A549 (cell line): Measurements from ENCODE around the gene CEP112. TPM values are rescaled to one million over a fixed set of nuclear protein-coding genes. Genes with fewer than 3 reads are reported as not detected.
A peak's percentile ranks its signal among the peaks of the same experiment; 100 is the strongest.

Source experiments
- ATAC-seq, 2 experiments: fragments of 200-7000 bp in 1 of 2; fragments of >200 bp in 1 of 2; cut with Nextera tagmentation in 1 of 2; cut with Tn5 transposase in 1 of 2; 3 replicates each; pipeline versions ENCODE4 v1.8.0 to v1.9.1; 2018 to 2020; ENCODE audit warnings: mild to moderate bottlenecking in 1 of 2, moderate library complexity in 1 of 2
- CTCF ChIA-PET: fragments of 300-600 bp; sonication (Branson Sonifier 250); formaldehyde crosslinking; extraction: SDS; loops from one replicate; lab custom pipeline; 2021; ENCODE audit warnings: antibody characterized with exemption, inconsistent platforms; lab: Yijun Ruan, JAX
- POLR2A ChIA-PET: fragments of 350-600 bp; formaldehyde crosslinking; extraction: SDS; loops from one replicate; lab custom pipeline; 2021; ENCODE audit warnings: antibody characterized with exemption, inconsistent platforms; lab: Yijun Ruan, JAX
- DNase-seq, 2 experiments: peaks; one replicate each; pipeline versions ENCODE4 v3.0.0 to v3.0.0-alpha.2; 2011 to 2016; ENCODE audit warnings: low read depth in 1 of 2, low spot score in 1 of 2
- FAIRE-seq: peaks from 2 replicates; lab custom pipeline; 2011; peaks lifted over from hg19 to GRCh38; lab: Jason Lieb, UNC
- H3K27ac ChIP-seq, 2 experiments: fragments of >200 bp; sonication (Bioruptor Twin); formaldehyde crosslinking; 3 replicates each; pipeline ENCODE4 v1.5.1; 2016 to 2017
- H3K4me1 ChIP-seq: fragments of >200 bp; sonication (Bioruptor Twin); formaldehyde crosslinking; 3 replicates; pipeline ENCODE4 v1.6.1; 2016
- H3K4me2 ChIP-seq: fragments of >200 bp; sonication (Bioruptor Twin); formaldehyde crosslinking; 3 replicates; pipeline ENCODE4 v1.6.1; 2016
- H3K4me3 ChIP-seq: fragments of >200 bp; sonication (Bioruptor Twin); formaldehyde crosslinking; 3 replicates; pipeline ENCODE4 v1.5.1; 2016
- H3K9me3 ChIP-seq: fragments of >200 bp; sonication (Bioruptor Twin); formaldehyde crosslinking; 3 replicates; pipeline ENCODE4 v1.6.1; 2016
- CBX2 ChIP-seq: fragments of 200-600 bp; sonication (generic); IDR thresholded peaks from 2 replicates; pipeline ENCODE4 v1.6.1; 2016; ENCODE audit warnings: low read depth, mild to moderate bottlenecking, borderline replicate concordance
- CEBPB ChIP-seq, 2 experiments: fragments of >200 bp in 1 of 2; sonication (Bioruptor Twin) in 1 of 2; formaldehyde crosslinking in 1 of 2; IDR thresholded peaks; 2 replicates each; pipeline ENCODE4 v1.6.1; 2012 to 2016
- CHD2 ChIP-seq: fragments of 150-350 bp; IDR thresholded peaks from 2 replicates; pipeline ENCODE4 v1.6.1; 2014; ENCODE audit warnings: low read length; ENCODE audit not compliant: partially characterized antibody
- E2F6 ChIP-seq: IDR thresholded peaks from 2 replicates; pipeline ENCODE4 v1.6.1; 2012; ENCODE audit warnings: low read depth, borderline replicate concordance
- EHMT2 ChIP-seq: fragments of 200-600 bp; sonication (generic); IDR thresholded peaks from 2 replicates; pipeline ENCODE4 v1.6.1; 2016; ENCODE audit warnings: antibody characterized with exemption, low read depth, mild to moderate bottlenecking, moderate library complexity
- ELK1 ChIP-seq: fragments of 150-350 bp; IDR thresholded peaks from 2 replicates; pipeline ENCODE4 v1.6.1; 2014; ENCODE audit warnings: low read depth, mild to moderate bottlenecking, low read length
- ESRRA ChIP-seq: fragments of 150-350 bp; IDR thresholded peaks from 2 replicates; pipeline ENCODE4 v1.6.1; 2014; ENCODE audit warnings: mild to moderate bottlenecking, low read length, borderline replicate concordance
- GATA3 ChIP-seq: IDR thresholded peaks from 2 replicates; pipeline ENCODE4 v1.6.1; 2012; ENCODE audit warnings: borderline replicate concordance
- HOXA7 ChIP-seq: fragments of 250-450 bp; sonication (Bioruptor Pico); IDR thresholded peaks from 2 replicates; pipeline ENCODE4 v1.5.0; 2020; ENCODE audit warnings: mild to moderate bottlenecking, moderate library complexity
- KDM1A ChIP-seq: fragments of 200-600 bp; sonication (generic); IDR thresholded peaks from 2 replicates; pipeline ENCODE4 v1.6.1; 2016; ENCODE audit warnings: low read depth, mild to moderate bottlenecking
- MAFK ChIP-seq: fragments of 450-650 bp; IDR thresholded peaks from 2 replicates; pipeline ENCODE4 v1.6.1; 2014; ENCODE audit not compliant: partially characterized antibody
- NFE2L2 ChIP-seq: fragments of 150-350 bp; conservative IDR thresholded peaks from 2 replicates; pipeline ENCODE4 v1.6.1; 2014; ENCODE audit warnings: low read length
- POLR2AphosphoS2 ChIP-seq: conservative IDR thresholded peaks from 2 replicates; pipeline ENCODE4 v1.6.1; 2012; ENCODE audit warnings: low read length, improper control_type of control experiment, inconsistent platforms
- RAD21 ChIP-seq, 2 experiments: fragments of >200 bp in 1 of 2; sonication (Bioruptor Twin) in 1 of 2; formaldehyde crosslinking in 1 of 2; IDR thresholded peaks in 1 of 2; conservative IDR thresholded peaks in 1 of 2; 2 replicates in 1 of 2; 3 replicates in 1 of 2; pipeline ENCODE4 v1.6.1; 2012 to 2018; ENCODE audit warnings: inconsistent platforms in 1 of 2
- RNF2 ChIP-seq: fragments of 200-600 bp; sonication (generic); IDR thresholded peaks from 2 replicates; pipeline ENCODE4 v1.6.1; 2016; ENCODE audit warnings: low read depth, mild to moderate bottlenecking, antibody characterized with exemption, moderate library complexity, borderline replicate concordance
- TFCP2L1 ChIP-seq: fragments of 250-450 bp; sonication (Bioruptor Pico); IDR thresholded peaks from 2 replicates; pipeline ENCODE4 v1.5.0; 2021; ENCODE audit warnings: mild to moderate bottlenecking
- ZFP36 ChIP-seq: fragments of 450-650 bp; IDR thresholded peaks from 2 replicates; pipeline ENCODE4 v1.6.1; 2014; ENCODE audit warnings: borderline replicate concordance; ENCODE audit not compliant: partially characterized antibody
- ZNF302 ChIP-seq: fragments of 250-450 bp; sonication (Bioruptor Pico); IDR thresholded peaks from 2 replicates; pipeline ENCODE4 v1.9.0; 2021; ENCODE audit warnings: inconsistent platforms, mild to moderate bottlenecking, moderate library complexity
- ZSCAN20 ChIP-seq: fragments of 250-450 bp; sonication (Bioruptor Pico); IDR thresholded peaks from 2 replicates; pipeline ENCODE4 v1.8.0; 2022; ENCODE audit warnings: mild to moderate bottlenecking, moderate library complexity
- WGBS: methylation state at CpG from one replicate; pipeline ENCODE4 v1.1.6; 2017; ENCODE audit errors: missing lambda C conversion rate; 5-methylcytosine and 5-hydroxymethylcytosine counted together
- polyA plus RNA-seq, 4 experiments: library from polyadenylated mRNA; depleted of rRNA in 3 of 4; stranded (reverse); fragments of >200 nt; fragmentation: RNase III in 1 of 4; extraction: RNeasy Plus Mini Kit Qiagen cat#74134 plus additional on column Dnase treatment in 1 of 4; gene quantifications; 2 replicates in 3 of 4; 3 replicates in 1 of 4; pipeline ENCODE4 v1.2.3, GENCODE V29; 2011 to 2017
- TF ChIP-seq, protein P1 (sequence below): fragments of >200 bp; sonication (Bioruptor Twin); formaldehyde crosslinking; IDR thresholded peaks from 3 replicates; pipeline ENCODE4 v1.5.1; 2016
- TF ChIP-seq, protein P2 (sequence below): fragments of >200 bp; sonication (Bioruptor Twin); formaldehyde crosslinking; IDR thresholded peaks from 3 replicates; pipeline ENCODE4 v1.6.1; 2016
- TF ChIP-seq, protein P3 (sequence below): fragments of 250-450 bp; sonication (Bioruptor Pico); IDR thresholded peaks from 2 replicates; pipeline ENCODE4 v1.5.0; 2021; ENCODE audit warnings: mild to moderate bottlenecking, moderate library complexity, borderline replicate concordance
- TF ChIP-seq, protein P4 (sequence below): fragments of 250-450 bp; sonication (Bioruptor Pico); IDR thresholded peaks from 2 replicates; pipeline ENCODE4 v1.5.0; 2020; ENCODE audit warnings: low read depth, mild to moderate bottlenecking, moderate library complexity

Gene CEP112
- polyA plus RNA-seq, 2 of the 4 experiments (the other 2 are of a cell fraction), result 9.6 to 15.2 TPM

DNA sequence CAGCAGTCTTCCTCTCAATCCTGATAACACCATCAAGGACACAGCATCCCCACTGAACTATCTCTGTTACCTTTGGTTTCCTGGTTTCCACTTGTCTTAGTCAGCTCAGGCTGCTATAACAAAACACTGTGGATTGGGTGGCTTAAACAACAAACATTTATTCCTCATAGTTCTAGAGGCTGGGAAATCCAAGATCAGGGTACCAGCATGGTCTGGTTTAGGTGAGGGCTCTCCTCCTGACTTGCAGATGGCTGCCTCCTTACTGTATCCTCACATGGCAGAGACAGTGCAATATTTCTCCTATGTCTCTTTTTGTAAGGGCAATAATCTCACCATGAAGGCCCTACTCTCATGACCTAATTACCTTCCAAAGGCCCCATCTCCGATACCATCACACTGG, 527.2 kb downstream of the CEP112 start:
- 100% methylated on average over 1 of the region's 1 CpG for WGBS
- CTCF ChIA-PET, result interaction anchor here (0.7 to 2.1 kb wide), 2 partner anchors 18 to 21 kb away, joined by 3 to 7 read pairs; no protein-coding TSS in a partner anchor

DNA sequence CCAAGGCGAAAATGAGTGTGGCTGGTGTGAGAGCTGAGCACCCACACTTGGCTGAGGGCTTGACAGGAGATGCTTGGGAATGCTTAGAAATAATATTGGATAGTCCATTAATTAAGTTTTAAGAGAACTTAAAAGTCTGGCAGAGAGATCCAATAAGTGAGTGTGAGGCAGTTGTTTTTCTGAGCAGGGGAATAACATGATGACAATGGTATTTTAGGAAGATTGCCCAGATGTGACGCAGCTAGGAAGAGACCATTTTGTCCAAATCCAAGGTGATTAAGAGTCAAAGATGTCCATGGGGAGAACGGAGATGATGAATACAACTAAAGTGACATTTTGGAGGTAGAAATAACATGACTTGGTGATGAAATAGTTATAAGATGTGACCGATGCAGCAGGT, 527.7 kb downstream of the CEP112 start:
- no peak for FAIRE-seq
- Histone ChIP-seq H3K4me1 (peaks cover 7% of the 10 kb centered on the region), H3K27ac (no peak overlapping the region), H3K4me3 (no peak overlapping the region), H3K9me3 (no peaks in the 10 kb centered on the region), H3K4me2 (no peak overlapping the region)
- CTCF ChIA-PET, result interaction anchor here (0.6 to 2.1 kb wide), 3 partner anchors 17 to 107 kb away, joined by 3 to 7 read pairs (median 3); no protein-coding TSS in a partner anchor
- POLR2A ChIA-PET, result interaction anchor here (0.6 kb wide), 1 partner anchor 34 kb away, joined by 4 read pairs; no protein-coding TSS in a partner anchor
- TF ChIP-seq ESRRA, result no peak
- no peak for TF ChIP-seq RAD21 (conservative IDR thresholded peaks at IDR 0.05 in 1 of 2, IDR thresholded peaks at IDR 0.05 in 1 of 2)
- no peak for TF ChIP-seq ZFP36
- no peak for TF ChIP-seq ZSCAN20 (CRISPR knock-in tag)
- TF ChIP-seq CHD2, result no peak
- TF ChIP-seq MAFK, result no peak
- TF ChIP-seq, protein P1, sequence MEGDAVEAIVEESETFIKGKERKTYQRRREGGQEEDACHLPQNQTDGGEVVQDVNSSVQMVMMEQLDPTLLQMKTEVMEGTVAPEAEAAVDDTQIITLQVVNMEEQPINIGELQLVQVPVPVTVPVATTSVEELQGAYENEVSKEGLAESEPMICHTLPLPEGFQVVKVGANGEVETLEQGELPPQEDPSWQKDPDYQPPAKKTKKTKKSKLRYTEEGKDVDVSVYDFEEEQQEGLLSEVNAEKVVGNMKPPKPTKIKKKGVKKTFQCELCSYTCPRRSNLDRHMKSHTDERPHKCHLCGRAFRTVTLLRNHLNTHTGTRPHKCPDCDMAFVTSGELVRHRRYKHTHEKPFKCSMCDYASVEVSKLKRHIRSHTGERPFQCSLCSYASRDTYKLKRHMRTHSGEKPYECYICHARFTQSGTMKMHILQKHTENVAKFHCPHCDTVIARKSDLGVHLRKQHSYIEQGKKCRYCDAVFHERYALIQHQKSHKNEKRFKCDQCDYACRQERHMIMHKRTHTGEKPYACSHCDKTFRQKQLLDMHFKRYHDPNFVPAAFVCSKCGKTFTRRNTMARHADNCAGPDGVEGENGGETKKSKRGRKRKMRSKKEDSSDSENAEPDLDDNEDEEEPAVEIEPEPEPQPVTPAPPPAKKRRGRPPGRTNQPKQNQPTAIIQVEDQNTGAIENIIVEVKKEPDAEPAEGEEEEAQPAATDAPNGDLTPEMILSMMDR, result no peak
- TF ChIP-seq CEBPB (IDR thresholded peaks at IDR 0.05), result no peak
- no peak for TF ChIP-seq EHMT2
- no peak for TF ChIP-seq ELK1
- TF ChIP-seq E2F6, result no peak
- TF ChIP-seq POLR2AphosphoS2, result no peak
- no peak for TF ChIP-seq GATA3
- no peak for TF ChIP-seq HOXA7 (CRISPR knock-in tag)
- TF ChIP-seq, protein P2, sequence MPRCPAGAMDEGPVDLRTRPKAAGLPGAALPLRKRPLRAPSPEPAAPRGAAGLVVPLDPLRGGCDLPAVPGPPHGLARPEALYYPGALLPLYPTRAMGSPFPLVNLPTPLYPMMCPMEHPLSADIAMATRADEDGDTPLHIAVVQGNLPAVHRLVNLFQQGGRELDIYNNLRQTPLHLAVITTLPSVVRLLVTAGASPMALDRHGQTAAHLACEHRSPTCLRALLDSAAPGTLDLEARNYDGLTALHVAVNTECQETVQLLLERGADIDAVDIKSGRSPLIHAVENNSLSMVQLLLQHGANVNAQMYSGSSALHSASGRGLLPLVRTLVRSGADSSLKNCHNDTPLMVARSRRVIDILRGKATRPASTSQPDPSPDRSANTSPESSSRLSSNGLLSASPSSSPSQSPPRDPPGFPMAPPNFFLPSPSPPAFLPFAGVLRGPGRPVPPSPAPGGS, result no peak
- no peak for TF ChIP-seq RNF2
- TF ChIP-seq TFCP2L1 (CRISPR knock-in tag), result no peak
- no peak for ATAC-seq
- 92% methylated on average over 4 of the region's 4 CpGs for WGBS
- DNase-seq, result no peak

More for the DNA sequence above, 527.2 kb downstream of the CEP112 start:
- POLR2A ChIA-PET, result no interaction called here
- DNase-seq, result no peak
- no peak overlapping the region for H3K4me3 ChIP-seq
- FAIRE-seq, result peak; percentile 36
- ATAC-seq, result no peak
- no peaks in the 10 kb centered on the region for H3K9me3 ChIP-seq
- peaks cover 7% of the 10 kb centered on the region for H3K4me1 ChIP-seq
- H3K27ac ChIP-seq, result no peak overlapping the region
- TF ChIP-seq KDM1A, result no peak
- no peak overlapping the region for H3K4me2 ChIP-seq

- ChIA-PET POLR2A (no interaction called here), CTCF (no interaction called here)
- DNase-seq, result no peak
- WGBS, result 73% methylated on average over 1 of the region's 1 CpG
- H3K4me2 ChIP-seq, result no peak overlapping the region
- no peak overlapping the region for H3K4me3 ChIP-seq
- H3K27ac ChIP-seq, result no peak overlapping the region
- H3K9me3 ChIP-seq, result no peaks in the 10 kb centered on the region
- H3K4me1 ChIP-seq, result peaks cover 11% of the 10 kb centered on the region
- no peak for FAIRE-seq
- ATAC-seq, result no peak
- TF ChIP-seq RNF2 (no peak), CBX2 (no peak), NFE2L2 (no peak), CEBPB (IDR thresholded peaks at IDR 0.05) (no peak), ZNF302 (no peak)
- TF ChIP-seq, protein P1, result no peak
- TF ChIP-seq, protein P3, sequence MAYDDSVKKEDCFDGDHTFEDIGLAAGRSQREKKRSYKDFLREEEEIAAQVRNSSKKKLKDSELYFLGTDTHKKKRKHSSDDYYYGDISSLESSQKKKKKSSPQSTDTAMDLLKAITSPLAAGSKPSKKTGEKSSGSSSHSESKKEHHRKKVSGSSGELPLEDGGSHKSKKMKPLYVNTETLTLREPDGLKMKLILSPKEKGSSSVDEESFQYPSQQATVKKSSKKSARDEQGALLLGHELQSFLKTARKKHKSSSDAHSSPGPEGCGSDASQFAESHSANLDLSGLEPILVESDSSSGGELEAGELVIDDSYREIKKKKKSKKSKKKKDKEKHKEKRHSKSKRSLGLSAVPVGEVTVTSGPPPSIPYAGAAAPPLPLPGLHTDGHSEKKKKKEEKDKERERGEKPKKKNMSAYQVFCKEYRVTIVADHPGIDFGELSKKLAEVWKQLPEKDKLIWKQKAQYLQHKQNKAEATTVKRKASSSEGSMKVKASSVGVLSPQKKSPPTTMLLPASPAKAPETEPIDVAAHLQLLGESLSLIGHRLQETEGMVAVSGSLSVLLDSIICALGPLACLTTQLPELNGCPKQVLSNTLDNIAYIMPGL (CRISPR knock-in tag), result no peak
- TF ChIP-seq, protein P4, sequence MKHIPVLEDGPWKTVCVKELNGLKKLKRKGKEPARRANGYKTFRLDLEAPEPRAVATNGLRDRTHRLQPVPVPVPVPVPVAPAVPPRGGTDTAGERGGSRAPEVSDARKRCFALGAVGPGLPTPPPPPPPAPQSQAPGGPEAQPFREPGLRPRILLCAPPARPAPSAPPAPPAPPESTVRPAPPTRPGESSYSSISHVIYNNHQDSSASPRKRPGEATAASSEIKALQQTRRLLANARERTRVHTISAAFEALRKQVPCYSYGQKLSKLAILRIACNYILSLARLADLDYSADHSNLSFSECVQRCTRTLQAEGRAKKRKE, result no peak
Observed at GRCh38 chr17:65662196-65662595, 529.7 kb downstream of the CEP112 start.
